NB4 (cell line): ENCODE data around the gene BMPER.

ENCODE experiments used
- DNase-seq: peaks from one replicate; pipeline ENCODE4 v3.0.0; 2010; ENCODE audit warnings: low read depth
- H3K4me3 ChIP-seq: one replicate; pipeline ENCODE4 v1.5.1; 2011; ENCODE audit warnings: mild to moderate bottlenecking, low read depth, low read length, moderate library complexity
- MYC ChIP-seq: IDR thresholded peaks from 2 replicates; pipeline ENCODE4 v1.6.1; 2011; ENCODE audit warnings: low read depth, low read length
- POLR2A ChIP-seq: IDR thresholded peaks from 2 replicates; pipeline ENCODE4 v1.6.1; 2011; ENCODE audit warnings: mild to moderate bottlenecking; ENCODE audit not compliant: insufficient read length; ENCODE audit errors: extremely low read depth
- TF ChIP-seq, protein P1 (sequence below): IDR thresholded peaks from 2 replicates; pipeline ENCODE4 v1.6.1; 2011; ENCODE audit warnings: low read depth, low read length
- TF ChIP-seq, protein P2 (sequence below): IDR thresholded peaks from one replicate; pipeline ENCODE4 v1.5.1; 2012; ENCODE audit warnings: low read depth, low read length

The BMPER gene

DNA sequence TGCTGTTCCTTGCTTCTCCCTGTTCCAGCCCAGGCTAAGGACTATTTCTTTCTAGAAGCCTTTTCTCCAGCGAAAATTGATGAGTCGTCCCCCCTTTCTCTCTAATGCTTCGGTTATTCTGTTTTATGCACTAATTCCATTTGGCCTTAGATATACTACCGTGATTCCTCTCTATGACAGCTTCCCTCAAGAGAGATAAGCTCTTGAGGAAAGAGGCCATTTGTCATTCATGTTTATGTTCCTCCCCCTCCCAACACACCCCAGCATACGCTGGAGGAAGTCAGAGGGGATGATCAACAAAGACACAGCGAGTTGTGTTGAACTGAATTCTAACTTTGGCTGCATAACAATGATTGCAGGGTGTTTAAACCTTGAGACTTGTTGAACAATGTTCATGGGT, 198.8 kb downstream of the BMPER start:
- no peak for DNase-seq
- TF ChIP-seq, protein P1, sequence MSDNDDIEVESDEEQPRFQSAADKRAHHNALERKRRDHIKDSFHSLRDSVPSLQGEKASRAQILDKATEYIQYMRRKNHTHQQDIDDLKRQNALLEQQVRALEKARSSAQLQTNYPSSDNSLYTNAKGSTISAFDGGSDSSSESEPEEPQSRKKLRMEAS, result no peak
- H3K4me3 ChIP-seq, result no peak overlapping the region

DNA sequence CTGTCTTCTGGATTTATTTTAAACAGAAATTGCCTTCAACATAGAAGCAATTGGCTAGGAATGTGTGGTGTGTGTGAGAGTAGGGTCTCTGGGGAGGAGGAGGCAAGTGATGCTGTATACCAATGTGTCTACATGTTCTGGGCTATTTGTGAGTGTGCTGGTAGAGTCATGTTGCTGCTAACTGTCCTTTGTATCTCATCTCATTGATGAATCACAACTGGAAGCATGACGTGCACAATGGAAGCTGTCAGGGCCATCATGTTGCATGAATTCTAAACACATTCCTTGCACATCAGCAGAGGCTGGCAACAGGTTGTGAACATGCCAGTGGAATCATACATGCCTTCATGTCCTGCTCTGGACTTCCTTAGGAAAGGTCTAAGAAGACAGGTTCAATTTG, 199.7 kb downstream of the BMPER start:
- no peak for DNase-seq
- TF ChIP-seq, protein P2, sequence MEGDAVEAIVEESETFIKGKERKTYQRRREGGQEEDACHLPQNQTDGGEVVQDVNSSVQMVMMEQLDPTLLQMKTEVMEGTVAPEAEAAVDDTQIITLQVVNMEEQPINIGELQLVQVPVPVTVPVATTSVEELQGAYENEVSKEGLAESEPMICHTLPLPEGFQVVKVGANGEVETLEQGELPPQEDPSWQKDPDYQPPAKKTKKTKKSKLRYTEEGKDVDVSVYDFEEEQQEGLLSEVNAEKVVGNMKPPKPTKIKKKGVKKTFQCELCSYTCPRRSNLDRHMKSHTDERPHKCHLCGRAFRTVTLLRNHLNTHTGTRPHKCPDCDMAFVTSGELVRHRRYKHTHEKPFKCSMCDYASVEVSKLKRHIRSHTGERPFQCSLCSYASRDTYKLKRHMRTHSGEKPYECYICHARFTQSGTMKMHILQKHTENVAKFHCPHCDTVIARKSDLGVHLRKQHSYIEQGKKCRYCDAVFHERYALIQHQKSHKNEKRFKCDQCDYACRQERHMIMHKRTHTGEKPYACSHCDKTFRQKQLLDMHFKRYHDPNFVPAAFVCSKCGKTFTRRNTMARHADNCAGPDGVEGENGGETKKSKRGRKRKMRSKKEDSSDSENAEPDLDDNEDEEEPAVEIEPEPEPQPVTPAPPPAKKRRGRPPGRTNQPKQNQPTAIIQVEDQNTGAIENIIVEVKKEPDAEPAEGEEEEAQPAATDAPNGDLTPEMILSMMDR, result no peak
- no peak overlapping the region for H3K4me3 ChIP-seq

DNA sequence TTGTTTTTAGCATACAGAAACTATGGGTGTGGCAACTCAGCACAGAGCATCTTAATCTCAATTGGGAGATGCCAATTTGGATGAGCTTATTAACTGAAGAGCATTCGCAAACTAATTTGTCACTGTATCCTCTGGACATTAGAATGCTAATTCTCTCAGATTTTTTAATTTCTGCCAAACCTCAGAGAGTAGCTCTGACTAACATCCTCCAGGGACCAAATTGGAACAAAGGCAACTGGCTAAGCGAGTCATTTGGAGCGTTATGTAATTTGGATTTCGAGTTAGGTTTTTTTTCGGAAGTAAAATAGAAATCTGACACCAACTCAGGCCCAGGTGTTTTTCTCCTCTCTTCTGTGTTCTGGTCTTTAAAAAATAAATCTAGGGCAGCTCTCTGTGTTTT, 201.9 kb downstream of the BMPER start:
- no peak for TF ChIP-seq POLR2A
- TF ChIP-seq, protein P2, result no peak
- TF ChIP-seq, protein P1, result no peak
- no peak for TF ChIP-seq MYC
- peak; percentile 6 for DNase-seq
- no peak overlapping the region for H3K4me3 ChIP-seq

DNA sequence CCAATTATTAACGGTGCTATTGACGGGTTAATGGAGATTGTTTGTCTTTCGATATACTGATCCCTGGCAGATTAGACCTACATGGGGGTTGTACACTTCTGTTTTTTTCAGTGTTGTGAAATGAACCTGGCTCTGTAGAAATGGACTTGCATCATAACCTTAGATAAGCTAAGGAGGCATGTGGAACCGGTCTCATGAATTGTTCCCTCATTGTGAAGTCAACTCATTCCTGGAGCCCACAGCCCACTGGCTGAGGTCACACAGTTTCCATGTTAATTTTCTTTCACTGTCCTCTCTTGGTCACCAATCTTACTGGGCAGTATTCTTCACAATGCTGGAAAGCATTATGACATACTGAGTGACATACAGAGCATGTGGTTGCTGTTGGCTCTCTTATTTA, 202.8 kb downstream of the BMPER start:
- peak; percentile 50 for DNase-seq
- TF ChIP-seq MYC (no peak), POLR2A (no peak)
- TF ChIP-seq, protein P2, result no peak
- TF ChIP-seq, protein P1, result no peak
- H3K4me3 ChIP-seq, result no peak overlapping the region

DNA sequence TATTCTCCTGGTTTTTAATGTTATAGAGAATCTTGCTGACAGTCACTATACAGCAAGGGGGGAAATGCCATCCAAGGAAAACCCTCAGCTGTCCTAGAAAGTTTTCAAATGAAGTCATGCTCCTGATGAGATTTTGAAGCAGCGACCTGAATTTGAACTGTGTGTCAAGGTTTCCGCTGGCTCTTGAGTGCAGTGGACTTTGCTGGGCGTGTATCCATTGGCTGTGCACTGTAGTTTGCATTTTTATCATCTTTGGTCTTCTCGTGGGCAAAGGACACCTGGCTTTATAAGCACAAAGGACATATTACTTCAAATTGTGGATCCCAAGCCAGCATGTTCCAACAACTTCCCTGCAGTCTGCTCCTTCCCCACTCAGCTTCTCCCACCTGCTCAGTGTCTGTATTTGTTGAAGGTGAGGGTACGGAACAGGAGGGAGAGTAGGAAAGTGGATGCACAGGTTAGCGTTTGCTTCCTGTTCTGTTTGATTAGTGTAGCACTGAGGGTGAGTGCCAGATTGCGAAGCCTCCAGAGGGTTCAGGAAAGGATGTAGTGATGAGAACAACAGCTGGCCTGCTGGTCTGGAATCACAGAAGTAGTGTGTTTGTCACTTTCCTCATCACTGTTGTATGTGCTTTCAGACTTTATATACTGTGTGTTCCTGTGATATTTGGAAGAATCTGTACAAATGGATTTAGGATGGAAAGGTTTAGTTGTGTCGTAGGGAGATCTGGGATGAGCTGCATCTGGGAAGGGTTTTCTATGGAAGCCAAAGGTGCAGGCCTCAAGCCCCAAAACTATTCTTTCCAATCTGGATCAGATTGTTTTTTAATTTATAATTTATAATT, 204.8 kb downstream of the BMPER start:
- no peak overlapping the region for H3K4me3 ChIP-seq
- no peak for DNase-seq
- TF ChIP-seq, protein P1, result no peak
- TF ChIP-seq MYC, result no peak
- TF ChIP-seq, protein P2, result no peak

DNA sequence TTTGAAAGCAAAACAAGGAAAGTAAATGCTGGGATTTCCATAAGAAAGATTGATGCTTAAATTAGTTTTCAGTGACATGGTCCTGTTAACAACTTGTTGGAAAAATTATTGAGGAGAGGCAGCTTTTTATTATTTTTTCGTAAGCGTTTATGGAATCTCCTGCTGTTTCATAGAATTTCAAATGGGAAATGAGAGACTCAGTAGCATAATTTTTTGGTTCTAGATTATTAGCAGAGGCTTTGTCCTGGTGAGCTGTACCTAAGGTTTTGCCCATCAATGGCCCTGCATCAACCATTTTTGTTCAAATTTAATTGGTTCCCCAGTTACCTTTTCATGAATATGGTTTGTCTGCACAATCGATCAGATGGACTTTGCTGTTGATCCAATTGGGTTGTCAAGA, 205.7 kb downstream of the BMPER start:
- TF ChIP-seq, protein P1, result no peak
- TF ChIP-seq POLR2A, result no peak
- no peak for TF ChIP-seq MYC
- TF ChIP-seq, protein P2, result no peak
- H3K4me3 ChIP-seq, result no peak overlapping the region
- DNase-seq, result no peak
